ENCODE results near the gene PTH1R.

The PTH1R gene

DNA sequence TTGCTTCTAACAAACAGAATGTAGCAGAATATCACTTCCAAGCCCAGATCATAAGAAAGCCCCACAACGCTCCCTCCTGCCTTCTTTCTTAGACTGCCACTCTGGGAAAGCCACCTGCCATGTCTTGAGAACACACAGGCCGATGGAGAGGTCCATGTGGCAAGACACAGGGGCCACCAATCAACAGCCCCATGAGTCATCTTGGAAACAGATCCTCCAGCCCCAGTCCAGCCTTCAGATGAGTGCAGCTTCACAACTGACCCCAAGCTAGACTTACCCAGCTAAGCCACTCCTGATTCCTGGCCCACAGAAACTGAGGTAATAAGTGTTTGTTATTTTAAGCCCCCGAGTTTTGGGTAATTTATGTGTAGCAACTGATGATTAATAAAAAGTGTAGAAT, 39.7 kb downstream of the PTH1R start:
- DNase-seq, result no peak

DNA sequence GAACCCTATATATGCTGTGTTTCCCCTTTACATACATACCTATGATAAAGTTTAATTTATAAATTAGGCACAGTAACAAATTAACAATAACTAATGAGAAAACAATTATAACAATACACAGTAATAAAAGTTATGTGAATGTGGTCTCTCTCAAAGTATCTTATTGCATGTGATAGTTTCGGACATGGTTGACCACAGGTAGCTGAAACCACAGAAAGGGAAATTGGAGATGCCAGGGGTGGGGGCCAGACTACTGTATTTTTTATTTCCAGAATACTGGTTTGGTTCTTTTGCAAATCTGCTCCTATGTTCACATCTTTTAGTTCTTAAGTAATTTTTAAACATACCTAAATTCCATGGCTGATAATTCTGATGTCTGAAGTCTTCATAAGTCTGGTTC, 40.7 kb downstream of the PTH1R start:
- DNase-seq, result no peak

DNA sequence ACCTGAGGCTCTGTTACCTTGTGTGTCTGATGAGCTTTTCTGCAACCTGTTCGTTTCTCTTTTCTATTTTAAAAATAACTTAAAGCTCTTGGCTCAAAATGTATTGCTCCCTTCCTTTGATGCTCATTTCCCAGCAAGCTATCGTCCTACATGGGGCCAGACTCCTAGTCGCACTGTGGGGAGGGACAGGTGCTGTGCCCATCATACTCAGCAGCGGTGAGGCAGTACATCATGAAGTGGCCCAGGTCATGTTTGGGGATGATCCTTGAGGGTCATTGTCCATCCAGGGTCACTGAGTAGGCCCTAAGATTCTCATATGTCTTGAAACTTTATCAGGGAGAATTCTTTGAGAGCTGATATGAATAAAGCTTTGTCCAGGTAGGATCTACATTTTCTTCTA, 41.1 kb downstream of the PTH1R start:
- no peak for DNase-seq

DNA sequence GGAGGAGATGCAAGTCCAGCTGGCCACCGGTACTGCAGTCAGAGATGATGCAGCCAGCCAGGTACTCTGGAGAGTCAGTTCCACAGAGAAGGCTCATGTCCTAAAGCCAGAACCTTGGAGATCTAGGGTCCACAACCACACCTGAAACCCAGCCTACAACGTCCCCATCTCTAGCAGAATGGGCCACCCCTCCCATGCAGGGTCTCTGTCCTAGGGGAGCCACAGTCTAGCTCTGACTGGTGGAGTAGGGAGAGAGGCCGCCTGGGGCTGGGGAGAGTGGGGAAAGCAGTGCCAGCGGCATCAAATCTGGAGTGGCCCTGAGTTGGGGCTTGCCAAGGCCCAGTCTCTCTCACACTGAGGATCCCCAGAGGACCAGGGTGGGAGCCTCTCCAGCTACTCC, 43.5 kb downstream of the PTH1R start:
- no peak for DNase-seq

DNA sequence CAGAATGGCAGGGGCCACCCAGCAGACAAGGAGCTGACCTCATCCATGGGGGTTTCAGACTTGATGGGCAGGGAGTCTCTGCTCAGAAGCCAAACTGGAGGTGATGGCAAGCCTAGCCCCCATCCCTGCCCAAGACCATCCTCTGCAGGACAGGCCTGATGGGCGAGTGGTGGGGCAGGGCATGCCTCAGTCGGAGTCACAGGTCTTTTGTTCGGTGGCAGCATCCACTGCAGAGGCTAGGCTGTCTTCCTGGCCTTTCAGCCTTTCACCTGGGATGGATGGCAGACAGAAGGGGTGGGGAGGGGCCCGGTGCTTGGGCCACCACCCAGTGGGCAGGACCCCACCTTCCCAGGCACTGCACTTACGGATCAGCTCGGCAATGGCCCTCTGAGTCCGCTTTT, 44.4 kb downstream of the PTH1R start:
- DNase-seq, result no peak

DNA sequence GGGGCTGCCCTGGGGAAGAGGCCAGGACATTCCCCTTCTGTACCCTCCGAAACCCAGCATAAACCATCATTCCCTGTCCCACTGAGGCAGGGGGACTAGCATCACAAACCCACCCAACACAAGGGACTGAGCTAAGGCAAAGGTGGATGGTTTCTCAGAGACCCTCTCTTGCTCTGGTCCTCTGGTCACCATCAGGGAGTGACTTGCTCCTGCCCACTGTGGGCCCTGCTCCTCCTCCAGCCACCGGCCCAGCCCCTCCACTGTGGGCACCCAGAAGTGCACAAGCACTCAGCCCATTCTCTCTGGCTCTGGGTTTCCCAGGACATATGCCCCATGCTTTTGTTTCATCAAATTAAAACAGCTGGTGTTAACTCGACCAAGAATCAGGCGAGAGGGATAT, 44.9 kb downstream of the PTH1R start:
- no peak for DNase-seq

DNA sequence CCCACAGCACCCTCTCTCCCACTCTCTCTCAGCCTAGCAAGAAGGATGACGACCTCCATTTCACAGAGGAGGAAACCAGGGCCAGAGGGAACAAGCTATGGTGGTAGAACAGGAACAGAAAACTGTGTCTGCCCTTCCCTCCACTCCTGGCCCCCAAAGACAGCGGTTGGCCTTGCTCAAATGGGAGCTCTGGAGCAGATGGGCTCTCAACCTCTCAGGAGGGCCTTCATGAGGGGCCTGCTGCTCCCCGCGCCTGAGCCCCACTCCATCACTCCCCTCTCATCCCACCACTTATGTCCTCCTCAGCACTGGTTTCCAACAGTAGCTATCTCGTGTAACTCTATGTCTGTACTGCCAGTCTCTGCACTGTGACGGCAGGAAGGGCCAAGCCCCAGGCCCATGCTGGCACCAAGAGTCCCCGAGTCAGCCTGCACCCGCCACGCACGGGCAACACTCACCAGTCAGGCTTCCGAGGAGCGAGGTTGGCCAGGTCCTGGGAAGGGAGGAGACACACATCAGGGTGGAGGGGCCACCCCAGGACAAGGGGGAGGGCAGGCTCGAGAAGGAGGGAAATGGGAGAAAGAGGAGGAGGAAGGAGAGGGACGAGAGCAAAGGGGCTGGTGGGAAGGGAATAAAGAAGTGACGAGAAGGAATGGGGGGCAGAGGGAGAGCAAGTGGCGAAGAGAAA, 45.5 kb downstream of the PTH1R start:
- no peak for DNase-seq

DNA sequence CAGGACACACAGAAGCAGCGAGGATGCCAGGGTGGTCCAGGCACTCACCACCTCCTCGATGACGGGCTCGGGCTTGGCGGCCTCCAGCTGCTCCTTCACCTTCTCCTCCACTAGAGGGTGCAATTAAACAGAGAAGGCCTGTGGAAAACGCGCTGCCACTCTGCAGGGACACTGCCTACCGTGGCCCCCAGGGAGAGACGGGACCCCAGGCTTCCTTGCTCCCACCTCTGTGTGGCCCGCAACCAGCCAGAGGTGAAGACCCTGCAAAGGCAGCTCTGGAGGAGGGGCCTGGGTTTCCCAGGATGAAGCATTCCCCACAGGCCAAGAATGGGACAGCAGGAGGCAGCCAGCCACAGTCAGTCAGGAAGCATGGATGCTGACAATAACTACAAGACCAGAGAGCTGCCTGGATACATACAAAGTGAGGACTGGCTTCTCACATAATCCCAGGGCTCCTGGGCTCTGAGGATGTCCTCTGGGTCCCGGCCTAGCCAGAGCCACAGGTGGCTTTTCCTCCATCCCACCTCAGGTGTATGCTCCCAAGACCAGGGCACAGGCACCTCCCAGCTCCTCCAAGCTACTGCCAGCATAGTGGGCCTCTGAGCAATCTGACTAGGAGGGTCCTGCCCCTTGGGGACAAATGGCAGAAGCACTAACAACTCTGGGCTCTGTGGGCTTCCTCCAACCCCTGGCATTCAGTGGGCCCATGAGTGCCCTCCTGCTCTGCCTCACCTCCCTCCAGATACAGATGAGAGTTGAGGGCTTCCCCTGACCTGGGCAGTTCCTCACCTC, 46.2 kb downstream of the PTH1R start:
- peak; percentile 45 for DNase-seq

DNA sequence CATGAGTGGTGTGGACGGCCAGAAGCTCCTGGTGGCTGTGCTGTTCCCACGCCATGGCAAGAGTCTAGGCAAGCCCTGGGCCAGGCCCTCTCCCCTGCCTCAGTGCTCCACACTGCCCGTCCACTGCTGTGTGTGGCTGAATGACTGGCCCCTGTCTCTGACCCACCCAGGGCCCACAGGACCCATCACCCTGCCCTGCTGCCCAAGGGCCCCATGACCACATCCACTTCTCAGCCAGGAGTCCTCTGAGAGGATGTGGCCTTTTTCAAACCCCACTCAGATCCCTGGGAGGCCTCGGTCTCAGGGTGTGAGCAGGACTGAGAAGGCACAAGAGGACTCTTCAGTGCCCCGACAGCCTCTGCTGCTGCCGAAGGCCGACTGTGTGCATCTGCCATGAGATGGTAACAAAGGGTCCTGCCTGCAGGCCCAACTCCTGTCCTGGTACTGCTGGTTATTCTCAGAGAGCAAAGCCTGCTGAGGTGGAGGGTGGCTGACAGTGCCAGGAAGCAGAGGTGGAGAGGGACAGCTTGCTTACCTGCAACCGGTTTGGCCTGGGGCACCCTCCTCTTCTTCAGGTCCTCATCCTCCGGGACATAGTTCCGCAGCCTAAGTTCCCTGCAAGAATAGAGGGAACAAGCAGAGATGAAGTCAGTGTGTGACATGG, 47.5 kb downstream of the PTH1R start:
- no peak for DNase-seq

DNA sequence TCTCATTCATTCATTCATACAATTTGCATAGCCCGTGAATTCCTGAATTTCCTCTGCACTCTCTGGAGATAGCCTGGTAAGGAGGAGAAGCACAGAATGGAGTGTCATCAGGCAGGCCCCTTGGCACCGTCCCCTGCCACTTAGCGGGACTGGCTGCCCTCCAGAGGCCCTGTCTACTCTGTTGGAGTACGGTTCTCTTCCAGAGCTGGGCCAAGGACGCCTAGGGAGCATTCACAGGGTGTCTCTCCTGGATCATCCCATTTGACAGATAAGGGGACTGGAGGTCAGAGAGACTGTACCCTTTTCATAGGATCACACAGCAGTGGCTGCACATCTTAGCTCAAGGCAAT, 48.0 kb downstream of the PTH1R start:
- DNase-seq, result no peak

DNA sequence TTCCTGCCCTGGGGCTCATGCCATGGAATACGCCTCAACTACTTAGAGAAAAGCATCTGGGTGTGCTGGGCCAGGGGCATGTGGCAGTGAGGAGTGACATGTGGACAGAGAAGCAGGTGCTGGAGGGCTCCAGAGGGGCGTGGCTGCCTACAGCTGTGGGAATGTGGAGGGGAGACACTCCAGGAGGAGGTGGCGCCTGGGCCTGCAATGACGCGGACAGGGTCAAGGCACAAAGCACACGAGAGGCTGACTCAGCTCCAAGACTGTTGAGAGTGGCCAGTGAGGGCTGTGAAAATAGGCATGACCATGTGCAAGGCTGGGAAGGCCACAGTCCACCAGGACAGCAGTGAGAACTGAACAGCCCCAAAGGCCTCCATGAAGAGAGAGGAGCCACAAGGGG, 48.5 kb downstream of the PTH1R start:
- DNase-seq, result no peak

DNA sequence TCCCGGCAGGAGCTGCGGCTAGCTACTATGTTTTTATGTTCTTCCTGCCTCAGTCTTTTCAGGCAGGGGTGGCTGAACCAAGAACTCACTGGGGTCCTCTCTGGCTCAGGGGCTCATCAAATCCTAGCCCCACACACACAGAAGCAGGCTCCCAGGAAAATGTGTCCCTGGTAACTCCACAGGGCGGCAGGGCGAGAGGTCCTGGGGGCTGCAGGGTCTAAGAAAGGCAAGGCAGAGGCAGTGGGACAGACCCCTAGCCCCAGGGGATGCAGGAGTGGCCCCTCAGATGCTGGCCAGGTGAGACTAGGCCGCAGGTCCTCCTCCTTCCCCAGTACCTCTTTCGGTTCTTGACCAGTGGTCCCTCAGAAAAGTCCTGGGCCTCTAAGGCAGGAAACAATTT, 48.9 kb downstream of the PTH1R start:
- no peak for DNase-seq

DNA sequence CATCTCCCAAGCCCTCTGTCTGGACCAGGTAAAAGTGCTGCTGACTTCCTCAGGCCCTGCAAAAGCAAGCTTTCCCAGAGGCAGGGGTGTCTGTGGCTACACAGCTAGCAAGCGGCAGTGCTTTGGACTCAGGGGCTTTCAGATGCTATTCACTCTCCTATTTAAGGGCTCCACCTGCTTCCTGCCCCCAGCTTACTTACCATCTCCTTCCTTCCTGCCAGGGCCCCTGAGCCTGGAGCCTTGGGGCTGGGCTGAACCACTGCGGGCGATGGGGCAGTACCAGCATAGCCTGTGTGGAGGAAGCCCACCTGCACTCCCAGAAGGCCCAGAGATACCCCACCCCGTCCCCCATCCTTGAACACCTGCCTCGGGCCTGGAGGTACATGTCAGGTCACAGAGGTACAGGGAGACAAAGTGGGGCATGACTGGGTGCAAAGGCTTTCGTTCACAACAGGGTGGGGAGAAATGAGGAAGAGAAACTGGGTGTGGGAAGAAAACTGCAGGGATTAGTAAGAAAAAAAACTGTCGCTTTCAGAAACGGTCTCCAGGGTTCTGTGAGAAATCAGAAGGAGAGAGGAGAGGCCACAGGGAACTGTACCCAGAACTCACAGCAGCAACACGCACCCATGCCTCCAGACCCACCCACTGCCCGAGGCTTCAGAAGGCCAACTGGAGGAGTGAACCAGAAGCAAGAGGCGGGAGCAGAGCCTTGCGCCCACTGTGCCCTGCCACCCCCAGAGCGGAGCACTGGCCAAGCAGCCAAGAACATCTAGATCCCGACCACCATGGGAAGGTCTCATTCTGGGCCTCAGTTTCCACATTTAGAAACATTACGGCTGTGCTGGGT, 49.6 kb downstream of the PTH1R start:
- DNase-seq, result no peak

DNA sequence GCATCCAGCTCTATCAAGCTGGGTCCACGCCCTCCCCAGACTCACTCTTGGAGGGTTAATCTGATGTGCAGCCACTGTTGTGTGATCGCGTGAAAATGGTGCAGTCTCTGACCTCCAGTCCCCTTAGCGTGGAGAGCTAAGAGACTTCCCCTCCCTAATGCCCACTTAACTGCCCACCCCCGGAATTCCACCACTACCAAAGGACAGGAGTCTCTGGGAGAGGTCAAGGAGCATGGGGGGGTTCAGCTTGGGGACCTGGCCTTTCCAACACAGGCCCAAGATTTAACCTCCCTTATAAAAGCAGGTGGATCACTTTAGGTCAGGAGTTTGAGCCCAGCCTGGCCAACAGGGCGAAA, 50.2 kb downstream of the PTH1R start:
- no peak for DNase-seq

DNA sequence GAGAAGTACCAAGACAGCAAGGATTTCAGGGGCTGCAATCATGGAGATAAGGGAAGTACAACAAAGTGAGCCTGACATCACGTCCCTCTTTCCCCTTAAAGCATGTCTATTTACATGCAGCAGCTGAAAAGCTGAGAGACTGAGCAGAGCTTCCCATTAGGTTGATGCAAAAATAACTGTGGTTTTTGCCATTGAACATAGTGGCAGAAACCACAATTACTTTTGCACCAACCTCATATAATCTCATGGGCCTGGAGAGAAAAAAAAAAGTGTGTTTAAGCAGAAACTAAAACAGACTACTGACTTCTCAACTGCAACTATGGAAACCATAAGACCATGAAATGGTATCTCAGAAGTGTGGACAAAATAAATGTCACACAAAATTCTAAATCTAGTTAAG, 50.8 kb downstream of the PTH1R start:
- DNase-seq, result no peak

DNA sequence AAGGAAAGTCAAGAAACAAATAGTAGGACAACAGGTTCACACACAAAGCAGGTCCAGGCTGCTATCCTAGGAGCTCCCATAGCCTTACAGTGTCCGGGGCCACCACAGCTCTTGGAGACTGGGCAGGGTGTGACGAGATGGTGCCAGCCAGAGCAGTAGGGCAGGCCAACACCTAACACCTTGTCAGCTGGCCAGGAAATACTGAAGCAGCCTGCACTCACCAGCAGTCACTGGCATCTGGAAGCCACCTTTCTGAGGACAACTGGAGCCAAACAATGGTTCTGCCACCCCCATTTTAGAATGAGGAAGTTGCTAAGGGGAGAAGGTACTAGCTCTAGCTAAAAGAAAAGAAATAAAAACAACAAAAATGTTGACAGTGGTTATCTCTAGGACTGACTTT, 51.8 kb downstream of the PTH1R start:
- no peak for DNase-seq

DNA sequence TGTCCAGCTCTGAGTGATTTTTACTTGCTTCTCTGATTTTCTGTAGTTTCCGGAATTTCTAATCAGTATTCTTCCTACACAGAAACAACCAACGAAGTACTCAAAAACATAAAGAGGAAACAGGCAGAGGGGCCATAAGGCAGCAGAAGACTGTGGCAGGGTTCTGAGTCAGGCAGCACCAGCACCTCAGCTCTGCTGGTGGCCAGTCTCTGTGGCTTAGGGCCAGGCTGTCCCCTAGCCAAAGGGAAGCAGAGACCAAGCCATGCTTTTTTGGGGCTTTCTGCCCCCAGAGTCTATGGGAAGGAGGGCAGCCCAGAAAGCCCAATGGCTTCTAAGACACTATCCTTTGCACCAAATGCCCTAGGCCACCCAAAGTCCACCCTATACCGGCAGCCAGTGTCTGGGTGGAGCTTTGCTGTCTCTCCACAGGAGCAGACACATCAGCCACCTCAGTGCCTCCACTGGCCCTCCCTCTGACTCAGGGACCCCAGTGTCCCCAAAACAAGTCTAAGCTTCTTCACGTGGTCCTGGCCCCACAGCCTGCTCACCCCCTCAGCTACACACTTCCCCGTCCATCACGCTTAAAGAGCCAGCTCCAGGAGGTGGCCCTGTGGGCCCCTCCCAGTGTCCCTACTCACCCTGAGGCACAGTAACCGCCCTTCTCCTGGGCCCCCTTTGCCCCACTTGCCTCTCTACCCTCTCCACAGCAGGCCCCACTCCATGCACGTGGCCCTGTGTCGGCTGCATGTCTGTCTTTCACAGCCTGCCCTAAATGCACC, 52.8 kb downstream of the PTH1R start:
- no peak for DNase-seq

DNA sequence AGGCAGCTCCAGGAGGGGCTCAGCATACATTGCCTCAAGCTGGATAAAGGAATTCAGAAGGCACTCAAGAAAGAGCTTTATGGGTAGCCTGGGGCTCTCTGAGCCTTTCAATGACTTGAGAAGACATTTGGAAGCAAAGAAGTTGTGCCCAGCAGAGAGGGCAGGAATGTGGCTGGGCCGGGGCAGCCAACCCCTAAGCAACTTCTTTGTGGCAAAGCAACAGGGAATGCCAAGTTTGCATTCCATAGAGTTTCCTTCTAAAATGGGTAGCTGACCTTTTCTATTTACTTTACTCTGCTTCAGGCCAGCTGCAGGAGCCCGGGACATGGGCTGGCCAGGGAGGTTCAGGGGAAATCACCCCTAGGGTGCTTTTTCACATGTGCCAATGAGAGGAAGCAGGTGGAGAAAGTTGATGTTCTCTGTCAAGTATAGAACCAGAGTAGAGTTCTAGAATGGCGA, 53.5 kb downstream of the PTH1R start:
- DNase-seq, result no peak

DNA sequence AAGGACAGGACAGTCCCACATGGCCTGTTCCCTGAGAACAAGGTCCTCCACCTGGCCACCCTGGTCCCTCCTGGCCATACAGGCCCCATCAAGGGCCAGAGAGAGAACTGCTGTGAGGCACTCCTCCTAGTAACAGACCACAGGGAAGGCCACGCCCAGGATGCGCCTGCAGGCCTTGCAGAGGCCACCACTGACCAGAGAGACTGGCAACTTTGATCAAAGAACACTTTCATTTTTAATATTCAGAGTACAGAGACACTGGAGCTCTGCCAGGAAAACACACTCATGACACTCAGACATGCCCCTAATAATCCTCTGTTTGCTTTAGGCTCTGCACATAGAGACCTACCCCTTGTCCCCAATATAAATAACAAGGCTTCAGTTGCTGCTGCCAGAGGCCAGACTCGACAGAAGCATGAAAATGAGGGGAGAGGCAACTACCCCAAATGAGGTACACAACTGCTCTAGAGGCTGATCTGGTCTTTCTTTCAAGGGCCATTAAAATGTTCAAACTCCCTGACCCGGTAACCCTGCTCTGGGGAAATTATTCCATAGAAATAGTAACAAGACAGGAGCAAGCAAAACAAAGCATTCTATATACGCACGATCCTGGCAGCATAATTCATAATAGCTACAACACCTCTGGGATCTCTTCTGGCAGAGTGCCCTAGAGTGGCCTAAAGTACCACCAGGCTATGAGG, 54.3 kb downstream of the PTH1R start:
- DNase-seq, result no peak

DNA sequence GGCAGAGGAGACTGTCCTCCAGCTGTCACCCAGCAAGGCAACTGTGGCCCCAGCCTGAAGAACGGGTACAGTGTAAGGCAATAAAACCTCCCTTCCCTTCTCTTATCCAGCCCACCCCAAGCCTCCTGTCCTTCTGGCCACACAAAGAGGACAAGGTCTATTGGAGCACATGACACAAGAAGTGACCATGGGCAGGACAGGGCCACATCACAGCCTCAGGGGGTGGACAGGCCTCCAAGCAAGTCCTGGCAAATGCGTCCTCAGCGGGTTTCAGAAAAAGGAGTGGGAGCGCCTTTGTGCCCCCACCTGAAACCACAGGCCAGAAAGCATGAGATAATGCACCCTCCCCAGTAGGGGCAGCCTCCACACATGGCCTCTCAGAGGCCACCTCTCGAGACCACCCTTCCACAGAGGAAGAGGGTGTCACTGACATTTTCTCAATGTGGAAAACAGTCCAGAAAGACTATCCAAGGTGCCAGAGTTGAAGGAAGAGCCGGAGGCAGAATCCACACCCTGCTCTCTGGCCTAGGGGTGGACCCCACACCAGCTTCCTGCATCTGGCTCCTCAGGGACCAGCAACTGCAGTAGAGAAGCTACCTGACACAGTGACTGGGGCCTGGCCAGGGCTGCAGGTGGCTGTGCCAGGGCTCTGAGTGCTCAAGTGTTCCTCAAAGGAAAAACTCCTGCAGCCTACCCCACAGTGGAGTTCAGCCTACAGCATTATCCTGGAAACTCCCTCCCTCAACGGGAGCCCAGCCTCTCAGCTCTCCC, 55.1 kb downstream of the PTH1R start:
- no peak for DNase-seq

DNA sequence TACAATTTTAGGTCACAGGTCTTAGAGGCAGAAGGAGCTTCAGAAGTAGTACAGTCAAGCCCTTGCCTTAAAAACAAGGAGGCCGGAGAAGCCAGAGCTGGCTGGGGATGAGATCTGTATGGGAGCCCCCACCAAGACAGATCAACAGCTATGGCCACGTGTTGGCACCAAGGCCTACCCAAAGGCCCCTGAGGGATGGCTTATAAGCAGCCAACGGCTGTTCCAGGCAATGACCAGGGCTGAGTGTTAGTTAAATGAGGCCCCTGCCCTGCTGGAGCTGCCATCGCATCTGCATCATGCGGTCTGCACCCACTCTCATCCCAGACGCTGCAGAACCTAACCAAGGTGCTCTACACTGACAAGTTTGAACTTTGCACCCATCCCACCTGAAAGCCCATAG, 55.7 kb downstream of the PTH1R start:
- DNase-seq, result no peak

Data from NCI-H82 (cell line).